A549 (cell line): ENCODE data around the gene CD207. TPM values are rescaled to one million over a fixed set of nuclear protein-coding genes. Genes with fewer than 3 reads are reported as not detected.
A peak's percentile ranks its signal among the peaks of the same experiment; 100 is the strongest.

Experiments
- ATAC-seq, 2 experiments: fragments of 200-7000 bp in 1 of 2; fragments of >200 bp in 1 of 2; cut with Nextera tagmentation in 1 of 2; cut with Tn5 transposase in 1 of 2; 3 replicates each; pipeline versions ENCODE4 v1.8.0 to v1.9.1; 2018 to 2020; ENCODE audit warnings: mild to moderate bottlenecking in 1 of 2, moderate library complexity in 1 of 2
- CTCF ChIA-PET: fragments of 300-600 bp; sonication (Branson Sonifier 250); formaldehyde crosslinking; extraction: SDS; loops from one replicate; lab custom pipeline; 2021; ENCODE audit warnings: antibody characterized with exemption, inconsistent platforms; lab: Yijun Ruan, JAX
- POLR2A ChIA-PET: fragments of 350-600 bp; formaldehyde crosslinking; extraction: SDS; loops from one replicate; lab custom pipeline; 2021; ENCODE audit warnings: antibody characterized with exemption, inconsistent platforms; lab: Yijun Ruan, JAX
- DNase-seq, 2 experiments: peaks; one replicate each; pipeline versions ENCODE4 v3.0.0 to v3.0.0-alpha.2; 2011 to 2016; ENCODE audit warnings: low read depth in 1 of 2, low spot score in 1 of 2
- FAIRE-seq: peaks from 2 replicates; lab custom pipeline; 2011; peaks lifted over from hg19 to GRCh38; lab: Jason Lieb, UNC
- H3K27ac ChIP-seq, 2 experiments: fragments of >200 bp; sonication (Bioruptor Twin); formaldehyde crosslinking; 3 replicates each; pipeline ENCODE4 v1.5.1; 2016 to 2017
- H3K4me1 ChIP-seq: fragments of >200 bp; sonication (Bioruptor Twin); formaldehyde crosslinking; 3 replicates; pipeline ENCODE4 v1.6.1; 2016
- H3K4me2 ChIP-seq: fragments of >200 bp; sonication (Bioruptor Twin); formaldehyde crosslinking; 3 replicates; pipeline ENCODE4 v1.6.1; 2016
- H3K4me3 ChIP-seq: fragments of >200 bp; sonication (Bioruptor Twin); formaldehyde crosslinking; 3 replicates; pipeline ENCODE4 v1.5.1; 2016
- H3K9me3 ChIP-seq: fragments of >200 bp; sonication (Bioruptor Twin); formaldehyde crosslinking; 3 replicates; pipeline ENCODE4 v1.6.1; 2016
- BHLHE40 ChIP-seq: IDR thresholded peaks from 2 replicates; pipeline ENCODE4 v1.6.1; 2012; ENCODE audit warnings: low read depth, low read length, inconsistent platforms
- CBX2 ChIP-seq: fragments of 200-600 bp; sonication (generic); IDR thresholded peaks from 2 replicates; pipeline ENCODE4 v1.6.1; 2016; ENCODE audit warnings: low read depth, mild to moderate bottlenecking, borderline replicate concordance
- CBX8 ChIP-seq: fragments of 200-600 bp; sonication (generic); IDR thresholded peaks from 2 replicates; pipeline ENCODE4 v1.6.1; 2016
- CHD2 ChIP-seq: fragments of 150-350 bp; IDR thresholded peaks from 2 replicates; pipeline ENCODE4 v1.6.1; 2014; ENCODE audit warnings: low read length; ENCODE audit not compliant: partially characterized antibody
- EHF ChIP-seq: fragments of 250-450 bp; sonication (Bioruptor Pico); IDR thresholded peaks from 2 replicates; pipeline ENCODE4 v1.5.0; 2020; ENCODE audit warnings: mild to moderate bottlenecking
- EHMT2 ChIP-seq: fragments of 200-600 bp; sonication (generic); IDR thresholded peaks from 2 replicates; pipeline ENCODE4 v1.6.1; 2016; ENCODE audit warnings: antibody characterized with exemption, low read depth, mild to moderate bottlenecking, moderate library complexity
- EP300 ChIP-seq, 2 experiments: fragments of >200 bp; sonication (Bioruptor Twin); formaldehyde crosslinking; IDR thresholded peaks; 2 replicates in 1 of 2; 3 replicates in 1 of 2; pipeline ENCODE4 v1.6.1; 2016 to 2017
- ESRRA ChIP-seq: fragments of 150-350 bp; IDR thresholded peaks from 2 replicates; pipeline ENCODE4 v1.6.1; 2014; ENCODE audit warnings: mild to moderate bottlenecking, low read length, borderline replicate concordance
- FOSB ChIP-seq: fragments of 250-450 bp; sonication (Bioruptor Pico); IDR thresholded peaks from 2 replicates; pipeline ENCODE4 v1.5.0; 2020; ENCODE audit warnings: mild to moderate bottlenecking, moderate library complexity
- FOSL2 ChIP-seq, 2 experiments: fragments of 450-650 bp in 1 of 2; fragments of >200 bp in 1 of 2; sonication (Bioruptor Twin) in 1 of 2; formaldehyde crosslinking; IDR thresholded peaks; 2 replicates each; pipeline versions ENCODE4 v1.5.0 to v1.6.1; 2016 to 2020; ENCODE audit warnings: mild to moderate bottlenecking in 1 of 2, moderate library complexity in 1 of 2
- HEYL ChIP-seq: fragments of 250-450 bp; sonication (Bioruptor Pico); IDR thresholded peaks from 2 replicates; pipeline ENCODE4 v1.8.0; 2021; ENCODE audit warnings: mild to moderate bottlenecking, moderate library complexity
- HOXB5 ChIP-seq: fragments of 250-450 bp; sonication (Bioruptor Pico); IDR thresholded peaks from 2 replicates; pipeline ENCODE4 v1.5.0; 2020; ENCODE audit warnings: mild to moderate bottlenecking, moderate library complexity
- JUN ChIP-seq, 2 experiments: fragments of >200 bp; sonication (Bioruptor Twin); formaldehyde crosslinking; IDR thresholded peaks; 2 replicates in 1 of 2; 3 replicates in 1 of 2; pipeline ENCODE4 v1.6.1; 2016 to 2017
- KDM5A ChIP-seq: fragments of 200-600 bp; sonication (generic); IDR thresholded peaks from 2 replicates; pipeline ENCODE4 v1.6.1; 2016; ENCODE audit warnings: antibody characterized with exemption, mild to moderate bottlenecking
- POLR2AphosphoS2 ChIP-seq: conservative IDR thresholded peaks from 2 replicates; pipeline ENCODE4 v1.6.1; 2012; ENCODE audit warnings: low read length, improper control_type of control experiment, inconsistent platforms
- RARB ChIP-seq: fragments of 250-450 bp; sonication (Bioruptor Pico); IDR thresholded peaks from 2 replicates; pipeline ENCODE4 v1.8.0; 2021; ENCODE audit warnings: mild to moderate bottlenecking, moderate library complexity
- SMC3 ChIP-seq: fragments of >200 bp; sonication (Bioruptor Twin); formaldehyde crosslinking; IDR thresholded peaks from 3 replicates; pipeline ENCODE4 v1.6.1; 2018; ENCODE audit warnings: inconsistent platforms
- TP53 ChIP-seq: fragments of 250-450 bp; sonication (Bioruptor Pico); IDR thresholded peaks from 2 replicates; pipeline ENCODE4 v1.5.0; 2021; ENCODE audit warnings: mild to moderate bottlenecking, moderate library complexity
- ZFP36 ChIP-seq: fragments of 450-650 bp; IDR thresholded peaks from 2 replicates; pipeline ENCODE4 v1.6.1; 2014; ENCODE audit warnings: borderline replicate concordance; ENCODE audit not compliant: partially characterized antibody
- WGBS: methylation state at CpG from one replicate; pipeline ENCODE4 v1.1.6; 2017; ENCODE audit errors: missing lambda C conversion rate; 5-methylcytosine and 5-hydroxymethylcytosine counted together
- polyA plus RNA-seq, 4 experiments: library from polyadenylated mRNA; depleted of rRNA in 3 of 4; stranded (reverse); fragments of >200 nt; fragmentation: RNase III in 1 of 4; extraction: RNeasy Plus Mini Kit Qiagen cat#74134 plus additional on column Dnase treatment in 1 of 4; gene quantifications; 2 replicates in 3 of 4; 3 replicates in 1 of 4; pipeline ENCODE4 v1.2.3, GENCODE V29; 2011 to 2017
- TF ChIP-seq, protein P1 (sequence below): fragments of 450-650 bp; IDR thresholded peaks from 2 replicates; pipeline ENCODE4 v1.6.1; 2014; ENCODE audit warnings: antibody characterized with exemption
- TF ChIP-seq, protein P2 (sequence below): fragments of 250-450 bp; sonication (Bioruptor Pico); IDR thresholded peaks from 2 replicates; pipeline ENCODE4 v1.5.0; 2020; ENCODE audit warnings: low read depth, mild to moderate bottlenecking, moderate library complexity
- TF ChIP-seq, protein P3 (sequence below): fragments of >200 bp; sonication (Bioruptor Twin); formaldehyde crosslinking; IDR thresholded peaks from 3 replicates; pipeline ENCODE4 v1.5.1; 2016
- TF ChIP-seq, protein P4 (sequence below): fragments of 250-450 bp; sonication (Bioruptor Pico); IDR thresholded peaks from 2 replicates; pipeline ENCODE4 v1.5.0; 2021; ENCODE audit warnings: mild to moderate bottlenecking, moderate library complexity, borderline replicate concordance
- TF ChIP-seq, protein P5 (sequence below): fragments of 200-600 bp; sonication (generic); IDR thresholded peaks from 2 replicates; pipeline ENCODE4 v1.6.1; 2016; ENCODE audit warnings: antibody characterized with exemption, mild to moderate bottlenecking, moderate library complexity

CD207 gene
- polyA plus RNA-seq, 2 of the 4 experiments (the other 2 are of a cell fraction): 0.05 TPM; not detected in 1

DNA sequence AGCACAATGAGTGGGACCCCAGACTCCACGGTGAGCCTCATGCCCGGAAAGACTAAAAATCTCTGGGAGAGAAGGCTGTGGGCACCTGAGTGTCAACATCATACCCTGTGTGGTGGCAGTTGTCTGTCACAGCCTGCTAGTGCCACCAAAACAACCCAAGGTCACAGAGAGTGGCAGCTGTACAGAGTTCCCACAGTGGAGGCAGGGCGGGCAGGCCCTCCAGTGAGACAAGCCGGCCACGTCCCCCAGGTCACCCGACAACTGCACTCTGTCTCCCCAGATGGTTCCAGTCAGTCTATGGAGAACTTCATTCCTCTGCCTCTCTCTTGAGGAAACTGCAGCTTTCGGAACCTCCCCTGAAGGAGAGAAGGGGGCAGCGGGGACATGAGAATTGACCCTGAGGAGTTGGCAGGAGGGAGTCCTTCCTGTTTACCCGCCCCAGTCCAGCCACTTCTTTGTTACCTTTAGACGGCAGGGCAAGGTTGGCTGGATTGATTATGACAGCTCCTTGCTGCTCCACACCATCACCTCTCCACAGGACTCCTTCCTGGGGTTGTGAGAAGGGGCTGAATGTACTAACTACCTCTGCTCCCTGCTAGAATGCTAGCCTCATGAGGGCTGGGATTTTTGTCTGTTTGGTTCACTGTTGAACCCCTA, 33.9 kb downstream of the CD207 start:
- DNase-seq (no peak), FAIRE-seq (no peak), ATAC-seq (peak in 1 of 2 experiments; percentile 34; a peak in 2 of 6 replicates)
- H3K4me3 ChIP-seq: no peak overlapping the region
- TF ChIP-seq, protein P1, sequence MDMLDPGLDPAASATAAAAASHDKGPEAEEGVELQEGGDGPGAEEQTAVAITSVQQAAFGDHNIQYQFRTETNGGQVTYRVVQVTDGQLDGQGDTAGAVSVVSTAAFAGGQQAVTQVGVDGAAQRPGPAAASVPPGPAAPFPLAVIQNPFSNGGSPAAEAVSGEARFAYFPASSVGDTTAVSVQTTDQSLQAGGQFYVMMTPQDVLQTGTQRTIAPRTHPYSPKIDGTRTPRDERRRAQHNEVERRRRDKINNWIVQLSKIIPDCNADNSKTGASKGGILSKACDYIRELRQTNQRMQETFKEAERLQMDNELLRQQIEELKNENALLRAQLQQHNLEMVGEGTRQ: no peak
- TF ChIP-seq HEYL (CRISPR knock-in tag) (no peak), EHF (CRISPR knock-in tag) (no peak), RARB (CRISPR knock-in tag) (no peak), TP53 (CRISPR knock-in tag) (no peak), ESRRA (no peak), HOXB5 (CRISPR knock-in tag) (no peak)
- TF ChIP-seq, protein P2, sequence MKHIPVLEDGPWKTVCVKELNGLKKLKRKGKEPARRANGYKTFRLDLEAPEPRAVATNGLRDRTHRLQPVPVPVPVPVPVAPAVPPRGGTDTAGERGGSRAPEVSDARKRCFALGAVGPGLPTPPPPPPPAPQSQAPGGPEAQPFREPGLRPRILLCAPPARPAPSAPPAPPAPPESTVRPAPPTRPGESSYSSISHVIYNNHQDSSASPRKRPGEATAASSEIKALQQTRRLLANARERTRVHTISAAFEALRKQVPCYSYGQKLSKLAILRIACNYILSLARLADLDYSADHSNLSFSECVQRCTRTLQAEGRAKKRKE (CRISPR knock-in tag): no peak
- TF ChIP-seq, protein P3, sequence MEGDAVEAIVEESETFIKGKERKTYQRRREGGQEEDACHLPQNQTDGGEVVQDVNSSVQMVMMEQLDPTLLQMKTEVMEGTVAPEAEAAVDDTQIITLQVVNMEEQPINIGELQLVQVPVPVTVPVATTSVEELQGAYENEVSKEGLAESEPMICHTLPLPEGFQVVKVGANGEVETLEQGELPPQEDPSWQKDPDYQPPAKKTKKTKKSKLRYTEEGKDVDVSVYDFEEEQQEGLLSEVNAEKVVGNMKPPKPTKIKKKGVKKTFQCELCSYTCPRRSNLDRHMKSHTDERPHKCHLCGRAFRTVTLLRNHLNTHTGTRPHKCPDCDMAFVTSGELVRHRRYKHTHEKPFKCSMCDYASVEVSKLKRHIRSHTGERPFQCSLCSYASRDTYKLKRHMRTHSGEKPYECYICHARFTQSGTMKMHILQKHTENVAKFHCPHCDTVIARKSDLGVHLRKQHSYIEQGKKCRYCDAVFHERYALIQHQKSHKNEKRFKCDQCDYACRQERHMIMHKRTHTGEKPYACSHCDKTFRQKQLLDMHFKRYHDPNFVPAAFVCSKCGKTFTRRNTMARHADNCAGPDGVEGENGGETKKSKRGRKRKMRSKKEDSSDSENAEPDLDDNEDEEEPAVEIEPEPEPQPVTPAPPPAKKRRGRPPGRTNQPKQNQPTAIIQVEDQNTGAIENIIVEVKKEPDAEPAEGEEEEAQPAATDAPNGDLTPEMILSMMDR: no peak
- H3K4me1 ChIP-seq: no peaks in the 10 kb centered on the region
- H3K4me2 ChIP-seq: no peak overlapping the region
- POLR2A ChIA-PET: no interaction called here
- 46% methylated on average over 10 of the region's 10 CpGs for WGBS
- peaks cover 20% of the 10 kb centered on the region for H3K9me3 ChIP-seq
- CTCF ChIA-PET: interaction anchor here (1.5 to 2.6 kb wide), 4 partner anchors 8 to 33 kb away, joined by 5 to 20 read pairs (median 6); partner anchors contain the start of genes ADD2 and FIGLA
- no peak overlapping the region for H3K27ac ChIP-seq

DNA sequence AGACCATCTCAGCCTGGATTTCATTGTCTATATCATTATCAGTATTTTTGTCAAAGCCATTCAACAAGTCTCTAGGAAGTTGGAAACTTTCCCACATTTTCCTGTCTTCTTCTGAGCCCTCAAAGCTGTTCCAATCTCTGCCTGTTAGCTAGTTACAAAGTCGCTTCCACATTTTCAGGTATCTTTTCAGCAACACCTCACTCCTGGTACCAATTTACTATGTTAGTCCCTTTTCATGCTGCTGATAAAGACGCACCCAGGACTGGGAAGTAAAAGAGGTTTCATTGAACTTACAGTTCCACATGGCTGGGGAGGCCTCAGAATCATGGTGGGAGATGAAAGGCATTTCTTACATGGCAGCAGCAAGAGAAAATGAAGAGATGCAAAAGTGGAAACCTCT, 35.9 kb downstream of the CD207 start:
- Histone ChIP-seq H3K4me3 (no peak overlapping the region), H3K27ac (no peak overlapping the region), H3K9me3 (peaks cover 20% of the 10 kb centered on the region), H3K4me2 (no peak overlapping the region), H3K4me1 (no peaks in the 10 kb centered on the region)
- FAIRE-seq (no peak), DNase-seq (no peak), ATAC-seq (no peak)
- 18% methylated on average over 2 of the region's 2 CpGs for WGBS
- POLR2A ChIA-PET: no interaction called here
- CTCF ChIA-PET: interaction anchor here (1.3 to 2.6 kb wide), 2 partner anchors 10 to 120 kb away, joined by 3 to 20 read pairs; partner anchors contain the start of gene FIGLA
- TF ChIP-seq EHMT2: no peak
- no peak for TF ChIP-seq BHLHE40
- no peak for TF ChIP-seq EP300 (IDR thresholded peaks at IDR 0.05)
- TF ChIP-seq FOSB (CRISPR knock-in tag): no peak
- TF ChIP-seq FOSL2 (IDR thresholded peaks at IDR 0.05): no peak
- no peak for TF ChIP-seq FOSL2 (CRISPR knock-in tag; IDR thresholded peaks at IDR 0.05)
- no peak for TF ChIP-seq JUN (IDR thresholded peaks at IDR 0.05)
- no peak for TF ChIP-seq ZFP36
- TF ChIP-seq, protein P4, sequence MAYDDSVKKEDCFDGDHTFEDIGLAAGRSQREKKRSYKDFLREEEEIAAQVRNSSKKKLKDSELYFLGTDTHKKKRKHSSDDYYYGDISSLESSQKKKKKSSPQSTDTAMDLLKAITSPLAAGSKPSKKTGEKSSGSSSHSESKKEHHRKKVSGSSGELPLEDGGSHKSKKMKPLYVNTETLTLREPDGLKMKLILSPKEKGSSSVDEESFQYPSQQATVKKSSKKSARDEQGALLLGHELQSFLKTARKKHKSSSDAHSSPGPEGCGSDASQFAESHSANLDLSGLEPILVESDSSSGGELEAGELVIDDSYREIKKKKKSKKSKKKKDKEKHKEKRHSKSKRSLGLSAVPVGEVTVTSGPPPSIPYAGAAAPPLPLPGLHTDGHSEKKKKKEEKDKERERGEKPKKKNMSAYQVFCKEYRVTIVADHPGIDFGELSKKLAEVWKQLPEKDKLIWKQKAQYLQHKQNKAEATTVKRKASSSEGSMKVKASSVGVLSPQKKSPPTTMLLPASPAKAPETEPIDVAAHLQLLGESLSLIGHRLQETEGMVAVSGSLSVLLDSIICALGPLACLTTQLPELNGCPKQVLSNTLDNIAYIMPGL (CRISPR knock-in tag): no peak
- TF ChIP-seq CBX8: no peak
- TF ChIP-seq POLR2AphosphoS2: no peak
- TF ChIP-seq CHD2: no peak
- TF ChIP-seq KDM5A: no peak
- TF ChIP-seq, protein P5, sequence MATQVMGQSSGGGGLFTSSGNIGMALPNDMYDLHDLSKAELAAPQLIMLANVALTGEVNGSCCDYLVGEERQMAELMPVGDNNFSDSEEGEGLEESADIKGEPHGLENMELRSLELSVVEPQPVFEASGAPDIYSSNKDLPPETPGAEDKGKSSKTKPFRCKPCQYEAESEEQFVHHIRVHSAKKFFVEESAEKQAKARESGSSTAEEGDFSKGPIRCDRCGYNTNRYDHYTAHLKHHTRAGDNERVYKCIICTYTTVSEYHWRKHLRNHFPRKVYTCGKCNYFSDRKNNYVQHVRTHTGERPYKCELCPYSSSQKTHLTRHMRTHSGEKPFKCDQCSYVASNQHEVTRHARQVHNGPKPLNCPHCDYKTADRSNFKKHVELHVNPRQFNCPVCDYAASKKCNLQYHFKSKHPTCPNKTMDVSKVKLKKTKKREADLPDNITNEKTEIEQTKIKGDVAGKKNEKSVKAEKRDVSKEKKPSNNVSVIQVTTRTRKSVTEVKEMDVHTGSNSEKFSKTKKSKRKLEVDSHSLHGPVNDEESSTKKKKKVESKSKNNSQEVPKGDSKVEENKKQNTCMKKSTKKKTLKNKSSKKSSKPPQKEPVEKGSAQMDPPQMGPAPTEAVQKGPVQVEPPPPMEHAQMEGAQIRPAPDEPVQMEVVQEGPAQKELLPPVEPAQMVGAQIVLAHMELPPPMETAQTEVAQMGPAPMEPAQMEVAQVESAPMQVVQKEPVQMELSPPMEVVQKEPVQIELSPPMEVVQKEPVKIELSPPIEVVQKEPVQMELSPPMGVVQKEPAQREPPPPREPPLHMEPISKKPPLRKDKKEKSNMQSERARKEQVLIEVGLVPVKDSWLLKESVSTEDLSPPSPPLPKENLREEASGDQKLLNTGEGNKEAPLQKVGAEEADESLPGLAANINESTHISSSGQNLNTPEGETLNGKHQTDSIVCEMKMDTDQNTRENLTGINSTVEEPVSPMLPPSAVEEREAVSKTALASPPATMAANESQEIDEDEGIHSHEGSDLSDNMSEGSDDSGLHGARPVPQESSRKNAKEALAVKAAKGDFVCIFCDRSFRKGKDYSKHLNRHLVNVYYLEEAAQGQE: no peak
- no peak for TF ChIP-seq TP53 (CRISPR knock-in tag)
- TF ChIP-seq, protein P1: no peak
- TF ChIP-seq, protein P2 (CRISPR knock-in tag): no peak
- no peak for TF ChIP-seq CBX2
- TF ChIP-seq SMC3: no peak
